ENCODE measurements around the gene KIAA0513. TPM values are rescaled to one million over a fixed set of nuclear protein-coding genes. Genes with fewer than 3 reads are reported as not detected.

The KIAA0513 gene
- total and polyA plus RNA-seq, 10 of the 15 experiments (the other 5 are each of a cell fraction or from before 2014, with no cell fraction given), result 0.14 to 5.8 (median 2.0) TPM

- no peak for FAIRE-seq
- Histone ChIP-seq H3K27me3 (replicated peaks in 1 of 2; ENCODE audit: control insufficient read depth in 2 of 2, insufficient read depth in 2 of 2, low read length in 1 of 2) (no peaks in the 10 kb centered on the region), H3K79me2 (ENCODE audit: control insufficient read depth, insufficient read depth, low read length) (peaks cover 4% of the 10 kb centered on the region), H3K4me2 (ENCODE audit: control insufficient read depth, insufficient read depth) (no peak overlapping the region), H3K4me1 (ENCODE audit: control insufficient read depth, insufficient read depth, low read length) (no peaks in the 10 kb centered on the region), H3K4me3 (no peak overlapping the region), H3K9me3 (replicated peaks; ENCODE audit: control insufficient read depth, insufficient read depth, low read length) (no peaks in the 10 kb centered on the region), H3K27ac (ENCODE audit: control insufficient read depth, insufficient read depth) (no peak overlapping the region), H4K20me1 (ENCODE audit: control insufficient read depth, insufficient read depth) (no peaks in the 10 kb centered on the region), H3K36me3 (ENCODE audit: control insufficient read depth in 2 of 2, insufficient read depth in 2 of 2, low read length in 1 of 2) (peaks cover 6 to 11% of the 10 kb centered on the region in 2 experiments), H3K9ac (ENCODE audit: control insufficient read depth, insufficient read depth, low read length) (no peak overlapping the region), H2AFZ (ENCODE audit: control insufficient read depth, low read depth, low read length) (no peak overlapping the region)
- intact Hi-C loops (cut with micrococcal nuclease; ENCODE audit: unreplicated experiment) (no loop called here), in situ Hi-C loops (cut with MboI) (no loop called here)
- no peak for DNase-seq (ENCODE audit: low read depth, low spot score)
- ATAC-seq, result no peak
- CTCF ChIA-PET, result interaction anchor here (1.4 to 1.7 kb wide), 2 partner anchors 26 to 90 kb away, joined by 3 to 5 read pairs; no protein-coding TSS in a partner anchor
- TF ChIP-seq CTCF (IDR thresholded peaks at IDR 0.05 in 2 of 3, conservative IDR thresholded peaks at IDR 0.05 in 1 of 3; ENCODE audit: control insufficient read depth in 2 of 3, extremely low read depth in 1 of 3, insufficient read depth in 1 of 3, low read depth in 3 of 3, low read length in 3 of 3) (no peak), PAX8 (IDR thresholded peaks at IDR 0.05) (no peak), HDAC2 (IDR thresholded peaks at IDR 0.05) (no peak), ASH2L (IDR thresholded peaks at IDR 0.05; ENCODE audit: borderline replicate concordance, low read depth) (no peak), CHD2 (IDR thresholded peaks at IDR 0.05; ENCODE audit: borderline replicate concordance, low read depth, low read length) (no peak), IRF3 (IDR thresholded peaks at IDR 0.05) (no peak), E2F8 (IDR thresholded peaks at IDR 0.05; ENCODE audit: low read depth, partially characterized antibody) (no peak), FOS (IDR thresholded peaks at IDR 0.05; ENCODE audit: borderline replicate concordance, extremely low read depth, insufficient read length) (no peak)
- 99% methylated on average over 11 of the region's 11 CpGs for WGBS (ENCODE audit: insufficient coverage, insufficient replicate concordance, low lambda C conversion rate, missing lambda C conversion rate)
- no TSS peak for BruUV-seq (replicated peaks)
- RAD21 ChIA-PET (ENCODE audit: unreplicated experiment), result no interaction called here
- POLR2A ChIA-PET, result interaction anchor here (0.6 to 1.4 kb wide), 3 partner anchors 9 to 95 kb away, joined by 3 to 5 read pairs (median 4); no protein-coding TSS in a partner anchor
- SMC1A ChIA-PET (ENCODE audit: uncharacterized antibody, unreplicated experiment), result no interaction called here
Measured at GRCh38 chr16:84996365-84996764, 31.2 kb upstream of the KIAA0513 start.

Data from GM12878 (cell line).